HG02884 (cell line): ENCODE measurements around the gene TRIM38.
A peak's percentile ranks its signal among the peaks of the same experiment; 100 is the strongest.
"Not testable (repeated sequence)": the region's sequence is repeated elsewhere in the genome, so short reads cannot be mapped to it uniquely, and the experiment has no call there.

Source experiments
- ATAC-seq: cut with Tn5 transposase; IDR thresholded peaks from one replicate; pipeline ENCODE4 v1.9.1; 2021; ENCODE audit warnings: mild to moderate bottlenecking, moderate library complexity; ENCODE audit not compliant: unreplicated experiment

TRIM38 gene

GRCh38 chr6:25939593-25939992 lies 23.0 kb upstream of the TRIM38 start:
- no peak for ATAC-seq

GRCh38 chr6:25942561-25943147 lies 19.9 kb upstream of the TRIM38 start:
- no peak for ATAC-seq

GRCh38 chr6:25943887-25944286 lies 18.7 kb upstream of the TRIM38 start:
- ATAC-seq: no peak

DNA sequence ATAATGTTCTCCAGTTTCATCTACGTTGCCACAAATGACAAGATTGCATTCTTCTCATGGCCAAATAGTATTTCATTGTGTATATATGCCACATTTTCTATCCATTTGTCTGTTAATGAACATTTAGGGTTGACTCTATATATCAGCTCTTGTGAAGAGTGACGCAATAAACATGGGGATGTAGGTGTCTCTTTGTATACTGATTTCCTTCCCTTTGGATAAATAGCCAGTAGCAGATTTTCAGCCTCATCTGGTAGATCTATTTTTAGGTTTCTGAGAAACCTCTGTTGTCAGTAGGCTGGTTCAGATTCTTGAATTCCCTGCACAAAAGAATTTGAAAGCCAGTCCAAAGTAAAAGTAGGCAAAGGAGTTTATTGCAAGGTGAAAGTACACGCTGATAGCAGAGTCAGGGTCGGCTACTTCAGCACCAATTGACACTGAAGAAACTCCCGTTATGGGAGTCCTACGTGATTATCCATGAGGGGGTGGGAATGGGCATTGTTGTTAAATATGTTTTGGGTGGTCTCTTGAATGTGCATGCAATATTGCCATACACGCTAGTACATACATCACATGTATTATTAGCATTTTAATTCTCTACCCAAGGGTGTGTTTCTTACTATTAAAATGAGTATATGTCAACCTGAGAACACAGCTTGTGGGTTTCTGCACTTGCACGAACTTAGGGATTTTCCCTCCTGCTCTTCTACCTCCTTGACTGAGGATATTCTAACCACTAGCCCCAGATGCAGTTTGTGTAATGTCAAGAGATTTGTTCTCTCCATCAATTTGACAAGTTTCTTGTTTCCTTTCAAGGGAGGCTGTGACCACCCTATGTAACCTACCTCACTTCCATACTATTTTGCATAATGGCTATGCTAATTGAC lies 17.7 kb upstream of the TRIM38 start:
- ATAC-seq: peak; percentile 94

DNA sequence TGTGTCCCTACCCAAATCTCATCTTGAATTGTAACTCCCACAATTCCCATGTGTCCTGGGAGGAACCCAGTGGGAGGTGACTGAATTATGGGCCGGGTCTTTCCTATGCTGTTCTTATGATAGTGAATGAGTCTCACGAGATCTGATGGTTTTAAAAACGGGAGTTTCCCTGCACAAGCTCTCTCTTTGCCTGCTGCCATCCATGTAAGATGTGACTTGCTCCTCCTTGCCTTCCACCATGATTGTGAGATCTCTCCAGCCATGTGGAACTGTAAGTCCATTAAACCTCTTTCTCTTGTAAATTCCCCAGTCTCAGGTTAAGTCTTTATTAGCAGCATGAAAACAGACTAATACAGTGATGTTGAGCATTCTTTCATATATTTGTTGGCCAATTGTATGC lies 16.9 kb upstream of the TRIM38 start:
- not testable (repeated sequence) for ATAC-seq

GRCh38 chr6:25946631-25947030 lies 16.0 kb upstream of the TRIM38 start:
- no peak for ATAC-seq

GRCh38 chr6:25947492-25947891 lies 15.1 kb upstream of the TRIM38 start:
- ATAC-seq: not testable (repeated sequence)

DNA sequence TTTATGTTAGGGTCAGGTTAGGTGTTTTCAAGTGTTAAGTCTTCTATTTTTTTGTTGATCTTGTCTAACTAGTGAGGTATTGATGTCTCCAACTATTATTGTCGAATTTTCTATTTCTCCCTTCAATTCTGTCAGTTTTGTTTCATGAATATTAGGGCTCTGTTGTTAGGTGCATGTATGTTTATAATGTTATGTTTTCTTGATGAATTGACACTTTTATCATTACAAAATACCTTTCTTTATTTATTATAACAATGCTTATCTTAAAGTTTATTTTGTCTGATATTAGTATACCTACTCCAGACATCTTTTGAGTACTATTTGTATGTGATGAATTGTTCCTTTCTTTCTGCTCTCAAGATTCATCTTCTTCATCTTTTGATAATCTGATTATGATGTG lies 12.9 kb upstream of the TRIM38 start:
- no peak for ATAC-seq

- no peak for ATAC-seq
Observed at GRCh38 chr6:25950297-25950696, 12.3 kb upstream of the TRIM38 start.

GRCh38 chr6:25951296-25952032 lies 11.1 kb upstream of the TRIM38 start:
- ATAC-seq: no peak

GRCh38 chr6:25952535-25952934 lies 10.1 kb upstream of the TRIM38 start:
- ATAC-seq: no peak

- no peak for ATAC-seq
Observed at GRCh38 chr6:25953733-25954132, 8.9 kb upstream of the TRIM38 start.

GRCh38 chr6:25954756-25955155 lies 7.8 kb upstream of the TRIM38 start:
- no peak for ATAC-seq

DNA sequence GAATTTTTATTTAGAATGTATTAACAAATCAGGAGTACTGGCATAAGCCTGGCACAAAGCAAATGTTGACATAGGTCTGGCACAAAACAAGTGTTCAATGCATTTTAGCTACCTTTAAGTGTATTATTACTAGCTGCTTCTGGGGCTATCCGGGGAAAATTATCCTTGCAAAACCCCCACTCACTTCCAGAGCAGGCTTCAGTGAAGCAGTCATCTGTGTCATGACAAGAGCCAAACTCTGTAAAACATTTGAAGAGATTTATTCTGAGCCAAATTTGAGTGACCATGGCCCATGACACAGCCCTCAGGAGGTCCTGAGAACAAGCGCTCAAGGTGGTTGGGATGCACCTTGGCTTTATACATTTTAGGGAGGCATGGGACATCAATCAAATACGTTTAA lies 6.4 kb upstream of the TRIM38 start:
- no peak for ATAC-seq

GRCh38 chr6:25958700-25959162 lies 3.9 kb upstream of the TRIM38 start:
- ATAC-seq: no peak

- no peak for ATAC-seq
Observed at GRCh38 chr6:25959890-25960536, 2.6 kb upstream of the TRIM38 start.

- no peak for ATAC-seq
Observed at GRCh38 chr6:25960734-25961133, 1.9 kb upstream of the TRIM38 start.

DNA sequence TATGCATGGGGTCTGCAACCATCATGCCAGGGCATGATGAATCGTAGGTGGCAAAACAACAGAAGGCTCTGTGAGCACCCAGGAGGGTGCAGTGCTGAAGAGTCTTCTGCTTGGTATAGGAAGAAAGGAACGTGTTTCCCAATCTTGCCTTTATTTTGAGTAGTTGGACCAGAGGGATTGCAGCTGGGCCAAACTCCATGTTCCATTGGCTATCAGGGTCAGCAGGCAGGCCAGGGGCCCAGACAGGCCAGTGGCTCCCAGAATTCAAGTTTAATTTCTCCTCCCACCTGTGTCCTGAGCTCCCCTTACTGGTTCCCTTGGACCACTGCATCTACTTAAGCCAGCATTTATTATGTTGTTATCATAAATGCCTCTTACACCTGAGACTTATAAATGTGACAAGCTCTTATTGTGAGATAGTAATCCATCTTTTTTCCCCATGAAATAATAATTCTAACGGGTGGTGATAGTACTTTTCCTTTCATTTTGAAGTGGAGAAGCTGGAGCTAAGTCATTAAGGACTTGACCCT lies 918 bp upstream of the TRIM38 start:
- ATAC-seq: no peak

DNA sequence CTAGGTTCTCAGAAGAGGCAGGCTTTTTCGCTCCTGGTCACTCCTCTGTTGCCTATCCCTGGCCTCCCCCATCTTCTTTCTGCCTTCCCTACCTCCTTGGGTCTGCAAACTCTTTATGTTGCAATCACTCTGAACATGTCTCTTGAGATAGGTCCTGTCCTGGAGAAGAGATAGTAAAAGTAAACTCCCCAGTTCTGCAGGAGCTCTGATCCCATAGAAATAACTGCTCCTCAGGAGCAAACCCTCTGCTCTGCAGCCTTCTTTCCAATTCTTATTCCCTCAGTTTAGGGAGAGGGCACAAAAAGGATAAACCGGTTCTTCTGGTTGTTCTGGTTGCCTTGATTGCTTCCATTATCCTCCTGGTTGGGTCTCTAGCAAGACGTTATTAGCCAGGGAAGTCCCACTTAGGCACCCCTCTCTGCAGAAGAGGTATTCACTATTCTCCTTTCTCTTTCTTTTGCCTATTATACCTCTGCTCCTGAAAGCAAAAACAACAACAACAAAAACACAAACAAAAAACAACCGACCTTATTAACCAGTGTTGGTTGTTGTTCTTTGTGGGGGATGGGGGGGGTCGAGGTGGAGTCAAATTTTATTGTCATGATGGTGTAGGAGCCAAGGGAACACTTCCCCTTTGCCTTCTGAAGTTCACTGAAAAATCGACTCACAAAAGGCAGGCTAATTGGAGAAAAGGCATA lies 973 bp downstream of the TRIM38 start:
- no peak for ATAC-seq

DNA sequence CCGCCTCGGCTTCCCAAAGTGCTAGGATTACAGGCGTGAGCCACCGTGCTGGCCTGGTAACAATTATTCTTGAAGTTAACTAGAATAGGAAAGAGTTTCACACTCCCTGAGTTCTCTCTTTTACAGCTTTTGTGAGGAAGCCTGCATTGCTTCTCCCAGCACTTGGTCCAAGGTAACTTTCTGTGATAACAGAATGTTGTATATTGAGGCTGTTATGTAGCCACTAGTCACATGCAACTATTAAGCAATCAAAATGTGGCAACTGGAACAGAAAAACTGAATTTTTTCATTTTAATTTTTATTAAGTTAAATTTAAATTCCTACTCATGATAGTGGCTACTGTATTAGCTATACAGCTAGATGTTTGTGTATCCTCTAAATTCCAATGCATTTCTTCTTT lies 2.5 kb downstream of the TRIM38 start:
- ATAC-seq: no peak
